Thymus (tissue), 11 donors: Measurements from ENCODE around the gene ZKSCAN4. TPM values are rescaled to one million over a fixed set of nuclear protein-coding genes. Genes with fewer than 3 reads are reported as not detected.
A peak's percentile ranks its signal among the peaks of the same experiment; 100 is the strongest.

Experiments
- DNase-seq, 9 donors: peaks; one replicate each; pipeline ENCODE4 v3.0.0-alpha.2; 2013; ENCODE audit warnings: low spot score in 9 of 9, low read depth in 6 of 9, missing footprints in 1 of 9
- H3K27ac ChIP-seq, 2 donors: one replicate each; pipeline ENCODE4 v1.5.1; 2013; ENCODE audit warnings: control low read depth in 1 of 2, low read depth in 1 of 2, low read length in 1 of 2, mild to moderate bottlenecking in 1 of 2, moderate library complexity in 1 of 2
- H3K27me3 ChIP-seq, 2 donors: one replicate each; pipeline ENCODE4 v1.5.1; 2013; ENCODE audit warnings: low read length in 1 of 2; ENCODE audit not compliant: control insufficient read depth in 2 of 2, insufficient read depth in 1 of 2
- H3K36me3 ChIP-seq, 2 donors: one replicate each; pipeline ENCODE4 v1.5.1; 2013; ENCODE audit warnings: low read length in 1 of 2, mild to moderate bottlenecking in 1 of 2, moderate library complexity in 1 of 2; ENCODE audit not compliant: control insufficient read depth in 2 of 2, insufficient read depth in 2 of 2
- H3K4me1 ChIP-seq, 2 donors: one replicate each; pipeline ENCODE4 v1.5.1; 2013; ENCODE audit warnings: low read length in 2 of 2; ENCODE audit not compliant: control insufficient read depth in 2 of 2, insufficient read depth in 2 of 2
- H3K4me3 ChIP-seq, 2 donors: one replicate each; pipeline ENCODE4 v1.5.1; 2013; ENCODE audit warnings: low read length in 2 of 2, control low read depth in 1 of 2, mild to moderate bottlenecking in 1 of 2
- H3K9me3 ChIP-seq, 2 donors: one replicate each; pipeline ENCODE4 v1.5.1; 2013; ENCODE audit warnings: low read length in 1 of 2, mild to moderate bottlenecking in 1 of 2; ENCODE audit not compliant: control insufficient read depth in 2 of 2, insufficient read depth in 1 of 2
- WGBS: extraction: QIAGEN DNeasy Blood & Tissue Kit; methylation state at CpG from one replicate; pipeline ENCODE4 v1.1.7; 2013; 5-methylcytosine and 5-hydroxymethylcytosine counted together
- polyA plus RNA-seq: library from polyadenylated mRNA; stranded (reverse); fragments of 200-250 nt; gene quantifications from one replicate; pipeline ENCODE4 v1.2.3, GENCODE V29; 2013
- total RNA-seq: library from RNA; stranded (reverse); fragments of 120-200 nt; gene quantifications from one replicate; pipeline ENCODE4 v1.2.4, GENCODE V29; 2013
- donor health status: healthy.

The ZKSCAN4 gene
- total and polyA plus RNA-seq, 2 donors: 8.6 to 9.9 TPM

DNA sequence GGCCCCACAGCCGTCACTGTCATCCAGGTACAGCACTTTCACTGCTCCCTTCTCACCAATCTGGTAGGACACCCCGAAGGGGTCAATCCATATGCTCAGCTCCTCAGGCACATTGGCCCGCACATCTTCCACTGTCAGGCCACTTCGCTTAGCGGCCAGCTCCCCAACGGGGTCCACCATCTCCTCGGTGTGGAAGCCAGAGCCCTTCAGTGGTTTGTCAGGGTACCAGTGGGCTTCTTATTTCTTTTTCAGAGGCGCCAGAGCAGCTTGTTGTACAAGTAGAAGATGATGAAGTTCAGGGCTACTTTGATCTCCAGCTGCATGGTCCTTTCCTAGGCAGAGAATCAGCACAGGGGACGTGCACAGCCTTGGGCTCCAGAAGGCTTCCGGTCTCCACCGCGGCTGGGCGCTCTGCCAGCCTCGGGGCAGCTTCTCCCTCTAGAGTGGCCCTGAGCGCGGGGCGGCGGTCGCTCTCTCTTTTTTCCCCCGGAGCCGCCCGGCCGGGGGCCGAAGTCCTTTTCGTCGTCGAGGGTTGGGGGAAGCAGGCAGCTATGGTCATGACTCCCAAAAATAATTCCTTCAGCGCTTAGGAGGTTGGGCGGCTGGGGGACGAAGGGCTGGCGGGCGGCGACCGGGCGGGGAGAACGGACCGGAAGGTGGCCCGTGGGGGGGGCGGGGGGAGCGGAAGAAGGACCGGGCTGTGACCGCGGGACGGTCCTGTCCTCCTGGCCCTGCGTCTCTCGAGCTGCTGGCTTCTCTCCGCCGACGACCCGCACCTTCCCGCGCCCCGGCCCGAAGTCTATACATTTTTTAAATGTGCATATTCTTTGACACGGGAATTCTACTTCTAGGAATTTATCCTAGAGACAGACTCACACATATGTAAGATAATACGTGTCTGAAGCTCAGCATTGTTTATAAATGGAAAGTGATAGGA, 33.5 kb downstream of the ZKSCAN4 start:
- H3K27ac ChIP-seq: no peak overlapping the region
- WGBS: 10% methylated on average over 56 of the region's 56 CpGs

DNA sequence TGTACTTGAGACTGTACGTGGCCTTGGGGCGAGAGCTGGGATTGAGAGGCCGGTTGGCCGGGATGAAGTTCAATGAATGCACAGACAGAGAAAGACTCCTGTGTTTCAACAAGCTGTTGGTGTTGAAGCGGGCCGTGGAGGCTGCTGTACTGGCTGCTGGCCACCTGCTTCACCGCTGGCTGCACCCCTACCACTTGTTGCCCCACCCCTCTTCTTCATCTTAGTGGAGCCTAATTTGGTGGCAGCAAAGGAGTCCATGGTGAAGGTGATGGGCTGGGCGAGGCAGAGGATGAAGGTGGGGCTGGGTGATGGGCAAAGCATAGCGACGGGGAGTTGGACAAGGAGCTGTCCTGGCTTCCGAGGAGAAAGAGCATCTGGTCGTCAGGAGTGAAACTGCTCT, 34.2 kb downstream of the ZKSCAN4 start:
- Histone ChIP-seq H3K4me3 (no peak overlapping the region), H3K4me1 (peaks cover 0 to 6% of the 10 kb centered on the region in 2 donors), H3K36me3 (no peaks in the 10 kb centered on the region), H3K27me3 (peaks cover 29 to 87% of the 10 kb centered on the region in 2 donors), H3K27ac (no peak overlapping the region), H3K9me3 (no peaks in the 10 kb centered on the region)
- DNase-seq: no peak
- WGBS: 95% methylated on average over 12 of the region's 12 CpGs

More for the DNA sequence above, 33.5 kb downstream of the ZKSCAN4 start:
- peak overlapping the region; percentile 27 to 47 for H3K4me3 ChIP-seq
- peaks cover 0 to 6% of the 10 kb centered on the region in 2 donors for H3K4me1 ChIP-seq
- peaks cover 32 to 84% of the 10 kb centered on the region in 2 donors for H3K27me3 ChIP-seq
- peak in 1 of 9 donors; percentile 33 for DNase-seq
- no peaks in the 10 kb centered on the region for H3K9me3 ChIP-seq
- no peaks in the 10 kb centered on the region for H3K36me3 ChIP-seq

DNA sequence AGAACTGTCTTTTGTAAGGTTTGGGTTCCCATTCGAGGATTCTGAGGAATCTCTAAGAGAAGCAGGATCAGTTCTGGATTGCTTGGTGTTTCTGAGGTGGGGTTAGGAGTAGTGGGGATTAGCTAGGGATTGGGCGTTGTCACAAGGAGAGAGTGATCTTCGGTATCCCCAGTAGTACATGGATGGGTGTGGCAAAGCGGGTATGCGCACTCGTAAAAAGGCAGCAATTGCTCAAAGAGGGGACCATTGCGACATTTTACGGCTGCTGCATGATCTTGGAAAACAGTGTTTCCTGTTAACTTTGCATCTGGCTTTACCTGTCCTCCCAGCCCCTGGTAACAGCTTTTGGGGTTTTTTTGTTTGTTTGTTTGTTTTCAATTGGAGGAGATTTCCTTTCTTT, 36.6 kb downstream of the ZKSCAN4 start:
- WGBS: 54% methylated on average over 8 of the region's 8 CpGs
- Histone ChIP-seq H3K4me1 (peaks cover 0 to 6% of the 10 kb centered on the region in 2 donors), H3K27me3 (peaks cover 33 to 96% of the 10 kb centered on the region in 2 donors), H3K9me3 (no peaks in the 10 kb centered on the region), H3K27ac (no peak overlapping the region), H3K36me3 (no peaks in the 10 kb centered on the region), H3K4me3 (no peak overlapping the region)
- DNase-seq: peak in 1 of 9 donors; percentile 23

DNA sequence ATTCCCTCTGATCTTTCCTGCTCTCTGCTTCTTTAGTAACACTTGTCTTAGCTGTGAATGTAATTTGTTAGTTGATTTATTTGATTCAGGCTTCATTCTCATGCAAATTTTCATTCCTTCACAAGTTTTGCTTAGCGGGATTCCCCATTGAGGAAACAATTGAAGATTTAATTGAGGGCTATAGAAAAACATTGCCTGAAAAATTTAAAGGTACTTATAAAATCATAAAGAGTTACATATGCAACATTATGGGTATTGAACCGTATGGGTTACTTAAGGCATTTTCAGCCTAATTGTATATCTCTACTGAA, 38.9 kb downstream of the ZKSCAN4 start:
- no peaks in the 10 kb centered on the region for H3K9me3 ChIP-seq
- no peak overlapping the region for H3K4me3 ChIP-seq
- DNase-seq: no peak
- WGBS: 27% methylated on average over 2 of the region's 2 CpGs
- peaks cover 39 to 98% of the 10 kb centered on the region in 2 donors for H3K27me3 ChIP-seq
- no peaks in the 10 kb centered on the region for H3K36me3 ChIP-seq
- peaks cover 0 to under 1% of the 10 kb centered on the region in 2 donors for H3K4me1 ChIP-seq
- H3K27ac ChIP-seq: no peak overlapping the region

DNA sequence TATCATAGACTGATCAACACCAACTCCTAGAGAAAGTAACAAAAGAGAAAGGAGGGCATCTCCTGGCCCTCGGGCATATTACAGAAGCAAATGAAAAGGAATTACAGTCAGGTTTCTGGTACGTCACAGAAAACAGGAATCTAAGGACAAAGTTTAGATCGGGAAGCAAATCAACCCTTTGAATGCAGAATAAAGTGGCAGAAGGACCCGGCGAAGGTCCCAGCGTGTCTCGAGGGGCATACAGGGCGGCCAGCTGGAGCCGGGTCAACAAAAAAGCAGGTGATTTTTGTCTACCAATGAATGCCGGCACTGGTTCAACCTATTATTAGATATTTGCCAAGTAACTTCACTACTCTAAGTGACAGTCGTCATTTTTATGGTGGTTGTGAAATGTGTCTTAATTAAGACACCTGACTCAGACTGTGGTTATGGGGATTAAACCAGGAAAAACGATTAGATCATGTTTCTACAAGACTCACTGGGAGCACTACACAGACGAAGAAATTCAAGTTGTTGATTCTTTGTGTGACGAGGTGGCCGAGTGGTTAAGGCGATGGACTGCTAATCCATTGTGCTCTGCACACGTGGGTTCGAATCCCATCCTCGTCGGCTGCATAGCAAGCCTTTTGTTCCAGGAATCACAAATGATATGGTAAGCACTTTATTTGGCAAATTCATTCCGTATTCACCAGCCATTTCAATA, 39.4 kb downstream of the ZKSCAN4 start:
- Histone ChIP-seq H3K4me3 (no peak overlapping the region), H3K9me3 (no peaks in the 10 kb centered on the region), H3K27me3 (peaks cover 41 to 98% of the 10 kb centered on the region in 2 donors), H3K36me3 (no peaks in the 10 kb centered on the region), H3K4me1 (no peaks in the 10 kb centered on the region), H3K27ac (no peak overlapping the region)
- DNase-seq: peak in 1 of 9 donors; percentile 21
- WGBS: 2% methylated on average over 21 of the region's 21 CpGs

DNA sequence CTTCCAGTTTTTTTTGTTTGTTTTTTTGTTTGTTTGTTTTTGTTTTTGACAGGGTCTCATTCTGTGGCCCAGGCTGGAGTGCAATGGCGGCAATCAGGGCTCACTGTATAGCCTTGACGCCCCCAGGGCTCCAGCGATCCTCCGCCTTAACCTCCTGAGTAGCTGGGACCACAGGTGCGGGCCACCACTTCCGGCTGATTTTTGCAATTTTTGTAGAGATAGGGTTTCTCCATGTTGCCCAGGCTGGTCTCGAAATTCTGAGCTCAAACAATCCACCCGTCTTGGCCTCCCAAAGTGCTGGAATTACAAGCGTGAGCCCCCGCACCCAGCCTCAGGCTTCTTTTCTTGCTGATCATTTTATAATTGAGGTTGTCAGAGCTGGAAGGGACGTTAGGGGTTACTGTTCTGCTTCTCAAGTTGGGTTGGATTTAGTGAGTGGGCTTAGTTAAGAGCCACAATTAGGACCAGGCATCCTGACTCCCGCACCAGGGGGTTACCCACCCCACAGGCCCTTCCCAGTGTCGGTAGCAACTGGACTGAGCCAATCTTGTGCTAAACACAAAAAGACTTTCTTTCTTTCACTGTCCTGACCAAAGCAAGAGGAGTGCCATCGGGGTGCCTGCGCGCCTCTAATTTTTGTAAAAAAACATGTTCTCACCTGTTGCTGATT, 40.1 kb downstream of the ZKSCAN4 start:
- H3K9me3 ChIP-seq: peaks cover 3 to 4% of the 10 kb centered on the region in 2 donors
- no peak overlapping the region for H3K4me3 ChIP-seq
- no peaks in the 10 kb centered on the region for H3K36me3 ChIP-seq
- peaks cover 0 to 4% of the 10 kb centered on the region in 2 donors for H3K4me1 ChIP-seq
- H3K27me3 ChIP-seq: peaks cover 46 to 98% of the 10 kb centered on the region in 2 donors
- 9% methylated on average over 16 of the region's 16 CpGs for WGBS
- peak in 1 of 9 donors; percentile 16 for DNase-seq
- no peak overlapping the region for H3K27ac ChIP-seq

DNA sequence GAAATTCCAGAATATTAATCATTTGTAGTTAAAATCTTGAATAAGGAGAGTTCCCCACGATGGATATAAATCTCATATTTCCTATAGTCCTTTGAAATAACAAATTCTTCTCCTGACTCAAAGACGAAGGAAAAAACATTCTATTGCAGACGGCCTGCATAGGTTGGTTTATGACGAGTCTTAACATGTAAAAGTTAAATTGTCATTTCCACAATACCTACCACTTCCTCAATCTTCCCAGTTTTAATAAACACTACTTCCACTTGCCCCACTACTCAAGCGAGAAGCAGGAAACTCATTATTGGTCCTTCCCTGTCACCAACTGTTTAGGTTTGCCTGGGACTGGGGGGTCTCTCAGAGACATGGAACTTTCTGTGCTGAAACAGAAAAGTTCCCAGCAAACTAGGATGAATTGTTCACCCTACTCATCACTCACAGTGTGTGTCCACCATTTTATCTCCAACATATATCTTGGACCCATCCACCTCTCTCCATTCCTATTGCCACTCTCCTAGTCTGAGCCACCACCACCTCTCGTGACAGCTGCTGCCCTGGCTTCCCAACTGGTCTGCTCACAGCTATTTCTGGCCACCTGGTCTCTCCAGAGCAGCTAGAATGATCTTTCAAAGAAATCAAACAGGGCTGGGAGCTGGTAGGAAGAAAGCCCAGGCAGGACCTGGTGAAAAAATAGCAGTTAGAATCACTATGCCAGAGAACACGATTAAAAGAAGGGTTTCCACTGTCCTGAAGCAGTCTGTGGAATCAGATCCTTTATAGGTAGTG, 42.1 kb downstream of the ZKSCAN4 start:
- no peak overlapping the region for H3K4me3 ChIP-seq
- DNase-seq: no peak
- peaks cover 3 to 4% of the 10 kb centered on the region in 2 donors for H3K9me3 ChIP-seq
- peaks cover 52 to 94% of the 10 kb centered on the region in 2 donors for H3K27me3 ChIP-seq
- 36% methylated on average over 7 of the region's 7 CpGs for WGBS
- no peak overlapping the region for H3K27ac ChIP-seq
- no peaks in the 10 kb centered on the region for H3K36me3 ChIP-seq
- peaks cover 0 to 4% of the 10 kb centered on the region in 2 donors for H3K4me1 ChIP-seq

DNA sequence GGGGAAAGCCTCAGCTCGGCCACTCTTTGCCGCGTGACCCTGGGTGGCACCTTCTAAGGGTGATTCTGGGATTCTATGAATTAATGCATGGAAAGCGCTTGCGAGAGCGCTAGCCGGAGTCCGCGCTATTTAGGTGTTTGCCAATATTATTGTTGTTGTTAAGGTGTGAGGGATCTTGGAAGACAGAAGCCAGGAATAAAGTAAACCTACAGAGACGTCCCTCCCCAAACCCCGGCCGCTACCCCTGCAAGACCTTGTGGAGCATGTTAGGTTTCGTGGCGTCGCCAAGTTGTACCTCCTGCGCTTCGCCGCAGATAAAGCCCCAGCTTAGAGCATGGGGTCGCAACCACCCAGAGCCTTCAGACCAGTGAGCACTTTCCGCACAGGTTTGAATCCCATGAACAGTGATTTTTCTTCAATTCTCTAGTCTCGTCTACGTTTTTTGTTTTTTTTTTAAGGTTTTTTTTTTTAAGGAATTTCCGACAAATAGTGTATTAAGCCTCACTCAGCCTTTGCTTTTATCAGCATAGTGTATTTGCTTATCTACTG, 43.9 kb downstream of the ZKSCAN4 start:
- Histone ChIP-seq H3K27ac (no peak overlapping the region), H3K27me3 (peaks cover 49 to 78% of the 10 kb centered on the region in 2 donors), H3K9me3 (peaks cover 3 to 4% of the 10 kb centered on the region in 2 donors), H3K4me3 (no peak overlapping the region), H3K36me3 (no peaks in the 10 kb centered on the region), H3K4me1 (peaks cover 0 to 4% of the 10 kb centered on the region in 2 donors)
- WGBS: 10% methylated on average over 23 of the region's 23 CpGs
- no peak for DNase-seq
